HG03025 (cell line): ENCODE measurements around the gene LEMD2.

Experiments used
- ATAC-seq: cut with Tn5 transposase; IDR thresholded peaks from one replicate; pipeline ENCODE4 v1.9.1; 2021; ENCODE audit warnings: mild to moderate bottlenecking, moderate library complexity; ENCODE audit not compliant: unreplicated experiment, low FRiP score

Gene LEMD2

GRCh38 chr6:33759887-33760629, 28.9 kb downstream of the LEMD2 start:
- ATAC-seq = no peak

GRCh38 chr6:33758815-33759216, 30.1 kb downstream of the LEMD2 start:
- no peak for ATAC-seq

GRCh38 chr6:33757906-33758305, 31.0 kb downstream of the LEMD2 start:
- ATAC-seq = no peak

- no peak for ATAC-seq
Observed at GRCh38 chr6:33757113-33757512, 31.8 kb downstream of the LEMD2 start.

DNA sequence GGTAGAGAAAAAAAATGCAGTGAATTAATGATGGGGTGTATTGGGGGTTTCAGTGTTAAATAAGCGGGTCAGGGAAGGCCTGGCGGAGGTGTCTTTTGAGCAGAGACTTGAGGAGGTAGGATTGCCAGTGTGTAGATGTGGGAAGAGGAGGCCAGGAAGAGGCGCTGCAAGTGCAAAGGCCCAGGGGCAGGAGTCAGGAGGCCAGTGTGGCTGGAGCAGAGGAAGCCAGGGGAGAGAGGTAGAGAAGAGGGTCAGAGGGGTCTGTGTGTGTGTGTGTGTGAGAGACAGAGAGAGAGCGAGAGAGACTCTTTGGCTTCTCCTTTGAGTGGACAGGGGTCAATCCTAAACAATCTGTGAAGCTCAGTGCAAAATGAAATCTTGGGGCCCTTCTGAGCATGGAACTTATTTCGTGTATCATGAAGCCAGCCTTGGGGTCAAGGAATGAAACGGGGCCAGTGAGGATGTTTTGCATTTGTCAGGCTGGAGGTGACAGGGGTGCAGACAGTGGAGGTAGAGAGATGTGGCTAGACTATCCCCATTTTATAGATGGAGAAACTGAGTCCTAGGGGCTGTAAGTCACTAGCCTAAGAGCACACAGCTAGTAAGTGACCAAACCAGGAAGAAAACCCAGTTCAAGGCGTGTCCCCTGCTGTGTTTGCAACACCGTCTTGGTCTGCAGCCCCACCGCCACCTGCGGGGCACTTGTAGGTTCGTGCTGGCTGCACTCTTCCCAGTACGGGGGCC, 32.5 kb downstream of the LEMD2 start:
- no peak for ATAC-seq

GRCh38 chr6:33755070-33755869, 33.7 kb downstream of the LEMD2 start:
- no peak for ATAC-seq

GRCh38 chr6:33754222-33754621, 34.7 kb downstream of the LEMD2 start:
- ATAC-seq = no peak

DNA sequence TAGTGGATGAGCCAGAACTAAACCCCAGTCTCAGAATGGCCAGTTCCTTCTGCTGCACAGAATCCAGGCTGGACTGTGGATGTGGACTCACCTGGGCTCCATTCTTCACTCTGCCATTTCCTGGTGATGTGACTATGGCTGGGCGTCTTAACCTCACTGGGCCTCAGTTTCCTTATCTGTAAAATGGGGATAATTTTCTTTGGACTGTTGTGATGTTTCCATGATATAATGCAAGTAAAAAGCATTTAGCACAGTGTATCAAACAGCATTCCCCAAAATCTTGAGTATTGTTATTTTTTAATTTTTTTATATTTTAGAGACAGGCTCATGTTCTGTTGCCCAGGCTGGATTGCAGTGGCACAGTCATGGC, 36.3 kb downstream of the LEMD2 start:
- no peak for ATAC-seq

DNA sequence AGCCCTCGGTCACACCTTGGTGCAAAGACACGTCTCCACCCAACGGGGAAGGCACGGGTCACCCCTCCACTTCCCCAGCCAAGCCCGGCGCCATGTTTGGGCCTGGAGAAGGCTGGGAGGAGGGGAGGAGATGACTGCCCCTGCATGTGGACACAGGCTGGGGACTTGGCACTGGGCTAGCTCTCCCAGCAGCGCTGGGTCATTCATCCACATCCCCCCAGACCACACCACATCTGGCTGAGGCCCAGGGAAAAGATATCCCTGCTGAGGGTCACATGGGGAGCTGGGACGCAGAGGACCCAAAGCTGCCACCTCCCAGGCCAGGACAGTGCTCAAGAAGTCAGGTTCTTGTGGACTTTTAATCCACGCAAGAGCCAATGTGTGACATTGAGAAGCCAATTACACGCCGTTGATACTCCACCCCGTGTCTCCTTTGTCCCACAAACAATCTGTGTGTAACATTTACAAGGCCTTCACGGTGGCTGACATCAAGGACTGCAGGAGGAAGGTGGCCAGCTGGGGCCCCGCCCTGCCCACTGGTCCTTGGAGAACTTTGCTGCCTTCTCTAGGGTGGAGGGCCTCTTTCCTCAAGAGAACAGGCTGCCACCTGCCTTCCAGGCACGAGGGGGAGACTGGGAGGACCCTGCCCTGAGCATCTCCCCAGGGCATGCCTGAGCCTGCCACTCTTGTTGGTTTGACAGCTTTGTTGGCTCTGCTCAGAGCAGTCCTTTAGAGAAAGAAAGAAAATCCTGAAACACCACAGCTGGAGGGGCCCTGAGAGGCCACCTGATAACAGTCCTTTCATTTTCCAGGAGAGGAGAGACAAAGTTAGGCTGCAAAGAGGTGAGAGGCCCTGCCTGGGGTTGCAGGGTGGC, 36.9 kb downstream of the LEMD2 start:
- no peak for ATAC-seq

DNA sequence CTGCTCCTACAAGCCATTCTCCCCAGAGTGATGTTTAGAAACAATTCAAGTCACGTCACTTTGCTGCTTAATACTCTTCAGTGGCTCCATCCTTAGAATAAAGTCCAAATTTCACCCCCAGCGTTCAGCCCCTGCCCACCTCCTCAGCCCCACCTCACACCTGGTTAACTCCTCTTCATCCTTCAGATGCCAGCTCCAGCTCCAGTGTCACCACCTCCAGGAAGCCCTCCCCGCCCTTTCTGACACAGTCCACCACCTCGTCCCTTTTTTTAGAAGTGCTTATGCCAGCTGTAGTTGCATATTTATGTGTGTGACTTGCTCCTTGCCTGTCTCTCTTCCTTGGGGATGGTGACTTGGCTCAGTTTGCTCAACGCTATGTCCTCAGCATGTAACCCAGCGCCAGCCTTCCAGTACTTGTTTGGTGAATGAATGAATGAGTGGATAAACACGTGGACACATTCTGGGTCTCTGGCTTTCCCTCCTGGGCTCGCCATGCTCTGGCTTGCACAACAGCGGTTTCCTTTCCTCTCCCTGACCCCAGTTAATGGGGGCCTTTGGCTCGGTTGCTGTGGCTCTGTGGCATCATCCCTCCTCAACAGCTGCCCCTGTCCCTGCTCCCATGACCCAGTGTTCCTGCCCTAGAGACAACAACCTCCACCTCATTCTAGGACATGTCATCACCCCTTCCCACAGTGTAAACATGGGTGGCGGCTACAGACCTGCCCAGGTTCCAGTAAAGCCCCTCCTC, 38.5 kb downstream of the LEMD2 start:
- no peak for ATAC-seq

- no peak for ATAC-seq
Observed at GRCh38 chr6:33749401-33749800, 39.5 kb downstream of the LEMD2 start.

GRCh38 chr6:33748841-33749240, 40.1 kb downstream of the LEMD2 start:
- ATAC-seq = no peak

DNA sequence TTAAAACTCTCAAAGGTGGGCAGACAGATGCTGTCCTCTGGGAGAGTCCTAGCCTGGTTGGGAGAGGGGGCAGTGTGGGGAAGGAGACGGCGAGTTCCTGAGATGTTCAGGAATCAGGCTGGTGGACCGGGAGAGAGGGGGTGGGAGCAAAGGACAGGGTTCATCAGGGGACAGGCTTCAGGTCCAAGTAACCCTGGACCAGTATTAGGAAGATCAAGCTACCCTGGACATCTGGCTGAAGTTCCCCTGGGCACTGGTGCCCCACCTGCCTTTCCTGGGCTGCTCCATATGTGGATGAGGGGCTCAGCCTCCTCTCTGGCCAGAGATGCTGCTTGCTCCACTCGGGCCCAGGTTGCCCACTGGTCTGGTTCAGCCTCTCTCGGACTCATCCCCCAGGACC, 41.1 kb downstream of the LEMD2 start:
- ATAC-seq = no peak

DNA sequence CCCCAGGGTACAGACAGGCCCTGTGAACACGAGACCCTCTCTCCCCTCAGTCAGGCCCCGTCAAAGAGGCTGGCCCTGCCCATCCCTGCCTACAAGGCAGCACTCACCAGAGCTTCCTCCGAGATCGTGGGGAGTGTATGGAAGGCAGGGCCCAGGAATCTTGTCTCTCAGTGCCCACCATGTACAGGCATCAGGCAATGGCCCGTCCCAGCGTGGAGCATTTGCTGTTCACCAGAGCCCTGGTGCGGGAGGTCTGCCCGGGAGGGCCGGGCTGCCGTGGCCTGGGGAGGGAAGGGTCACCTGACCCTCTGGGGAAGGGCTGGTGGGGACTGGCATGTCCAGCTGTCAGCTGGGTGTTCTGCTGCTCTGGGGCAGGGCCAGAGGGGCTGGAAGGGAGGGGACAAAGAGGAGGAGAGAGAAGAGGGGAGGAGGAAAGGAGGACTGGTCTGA, 42.3 kb downstream of the LEMD2 start, which contains the start of gene IP6K3:
Gene IP6K3, minus strand, starts transcription at position 255 of the 450 bp plus-strand sequence. CDS start 11,429 bp downstream, outside the sequence.
- ATAC-seq = no peak

DNA sequence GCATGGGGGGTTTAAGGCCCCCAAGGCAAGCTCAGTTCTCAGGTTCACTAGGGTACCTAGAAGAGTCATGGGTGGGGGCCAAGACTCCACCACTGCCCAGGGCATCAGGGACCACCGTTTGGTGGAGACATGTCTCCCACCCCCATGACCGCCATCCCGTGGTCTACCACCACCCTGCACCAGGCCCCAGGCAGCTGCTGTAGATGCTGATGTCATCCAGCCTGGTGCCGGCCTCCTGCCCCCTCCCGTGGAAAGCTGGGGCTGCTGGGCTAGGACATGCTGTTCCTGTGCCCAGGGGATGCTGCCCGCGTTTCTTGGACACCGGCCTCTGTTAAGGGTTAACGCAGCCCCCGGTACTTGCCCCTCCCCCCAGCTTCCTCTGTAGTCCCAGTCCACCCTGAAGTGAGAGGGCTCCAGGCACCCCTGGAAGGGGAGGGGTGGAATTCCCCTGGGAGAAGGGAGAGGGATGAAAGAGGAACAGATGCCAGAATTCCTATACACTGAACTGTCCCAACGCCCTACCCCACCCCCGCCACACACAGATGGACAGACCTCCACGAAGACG, 42.8 kb downstream of the LEMD2 start:
- ATAC-seq = no peak

- no peak for ATAC-seq
Observed at GRCh38 chr6:33745548-33745947, 43.4 kb downstream of the LEMD2 start.

DNA sequence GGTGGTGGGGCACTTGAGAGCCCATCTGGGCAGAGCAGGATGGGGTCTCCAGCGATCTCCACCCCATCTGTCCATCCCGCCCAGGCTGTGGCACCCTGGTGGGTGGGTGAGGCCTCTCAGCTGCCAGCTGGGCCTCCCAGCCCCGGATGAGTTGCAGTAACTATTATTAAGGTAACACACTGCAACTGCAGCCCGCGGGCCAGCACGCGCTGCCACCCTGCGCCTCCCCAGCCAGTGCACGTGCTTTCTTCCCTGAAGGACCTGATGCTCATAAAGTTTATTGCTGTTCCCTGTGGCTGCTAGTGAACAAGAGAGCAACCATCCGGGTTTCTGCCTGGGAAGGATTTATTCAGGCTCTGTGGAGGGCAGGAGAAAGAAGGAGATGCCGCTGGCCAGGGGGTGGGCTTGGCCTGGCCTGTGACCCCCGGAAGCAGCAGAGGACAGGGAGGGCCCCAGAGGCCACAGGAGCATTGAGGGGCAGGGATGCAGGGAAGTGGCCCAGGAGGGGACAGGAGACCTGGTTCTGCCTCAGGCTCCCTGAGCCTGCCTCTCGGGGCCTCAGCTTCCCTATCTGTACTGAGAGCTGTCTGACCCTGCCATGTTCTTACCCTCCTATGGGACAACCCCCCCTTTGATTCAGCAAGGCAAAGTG, 43.9 kb downstream of the LEMD2 start:
- ATAC-seq = no peak

GRCh38 chr6:33744001-33744848, 44.7 kb downstream of the LEMD2 start:
- no peak for ATAC-seq
